ENCODE measurements around the gene NUDT21.

DNA sequence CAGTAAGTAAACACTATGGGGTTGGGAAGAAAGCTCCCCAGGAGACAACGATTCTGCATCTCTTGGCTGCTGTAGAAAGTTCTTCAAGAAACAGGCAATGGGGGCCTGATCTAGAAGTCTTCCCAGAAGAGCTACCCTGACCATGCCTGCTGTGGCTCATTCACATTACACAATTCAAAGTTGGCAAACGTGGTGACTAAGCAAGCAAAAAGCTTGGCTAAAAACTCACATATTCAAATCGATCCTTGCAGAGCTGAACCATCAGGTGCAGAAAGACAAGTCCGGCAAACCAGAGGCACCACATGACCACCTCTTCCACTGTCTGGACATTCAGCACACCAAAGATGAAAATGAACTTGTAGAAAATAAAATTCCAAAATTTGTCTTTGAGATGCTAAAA, 41.9 kb downstream of the NUDT21 start:
- TF ChIP-seq CTCF (IDR thresholded peaks at IDR 0.05; ENCODE audit: low read depth, low read length, poor library complexity, severe bottlenecking) (no peak), EZH2phosphoT487 (IDR thresholded peaks at IDR 0.05; ENCODE audit: borderline replicate concordance, low read length) (no peak)

Measured in DOHH2 (cell line).